Kidney glomerular epithelial cell (primary cell): ENCODE data around the gene METTL4.

Experiments used
- DNase-seq: peaks from one replicate; lab custom pipeline; 2025; lab: John Stamatoyannopoulos, UW

The METTL4 gene

GRCh38 chr18:2518473-2518872, 52.8 kb downstream of the METTL4 start:
- no peak for DNase-seq

- peak; percentile 46 for DNase-seq
These were observed 55.2 kb downstream of the METTL4 start for GRCh38 chr18:2515908-2516625.

GRCh38 chr18:2515171-2515787, 56.0 kb downstream of the METTL4 start:
- peak; percentile 53 for DNase-seq

GRCh38 chr18:2513616-2514015, 57.7 kb downstream of the METTL4 start:
- no peak for DNase-seq

GRCh38 chr18:2512059-2512458, 59.2 kb downstream of the METTL4 start:
- no peak for DNase-seq

- no peak for DNase-seq
These were observed 59.9 kb downstream of the METTL4 start for GRCh38 chr18:2511451-2511850.

- no peak for DNase-seq
These were observed 60.9 kb downstream of the METTL4 start for GRCh38 chr18:2510416-2510815.

- no peak for DNase-seq
These were observed 62.6 kb downstream of the METTL4 start for GRCh38 chr18:2508678-2509077.

GRCh38 chr18:2508155-2508554, 63.1 kb downstream of the METTL4 start:
- DNase-seq, result no peak

GRCh38 chr18:2504642-2505041, 66.7 kb downstream of the METTL4 start:
- DNase-seq, result no peak

- no peak for DNase-seq
These were observed 68.4 kb downstream of the METTL4 start for GRCh38 chr18:2502880-2503279.

GRCh38 chr18:2502394-2502793, 68.9 kb downstream of the METTL4 start:
- no peak for DNase-seq

- no peak for DNase-seq
These were observed 73.5 kb downstream of the METTL4 start for GRCh38 chr18:2497797-2498196.

GRCh38 chr18:2495381-2495780, 75.9 kb downstream of the METTL4 start:
- no peak for DNase-seq

GRCh38 chr18:2494921-2495320, 76.4 kb downstream of the METTL4 start:
- no peak for DNase-seq
